Esophagus muscularis mucosa (tissue), 4 donors: ENCODE data around the gene BCAS1. TPM values are rescaled to one million over a fixed set of nuclear protein-coding genes. Genes with fewer than 3 reads are reported as not detected.
A peak's percentile ranks its signal among the peaks of the same experiment; 100 is the strongest.

Experiments
- DNase-seq: peaks from one replicate; pipeline ENCODE4 v3.0.0-alpha.2; 2017; ENCODE audit errors: extremely low spot score
- H3K27ac ChIP-seq, 4 donors: fragments of 200-600 bp; sonication (generic); replicated peaks in 1 of 4; 1 replicate in 3 of 4; 2 replicates in 1 of 4; pipeline ENCODE4 v1.5.1; 2016 to 2019; ENCODE audit warnings: mild to moderate bottlenecking in 1 of 4
- H3K27me3 ChIP-seq, 4 donors: fragments of 200-600 bp; sonication (generic); one replicate each; pipeline versions ENCODE4 v1.5.1 to v1.6.0; 2016 to 2019
- H3K36me3 ChIP-seq, 4 donors: fragments of 200-600 bp; sonication (generic); one replicate each; pipeline ENCODE4 v1.5.1; 2016 to 2019
- H3K4me1 ChIP-seq, 4 donors: fragments of 200-600 bp; sonication (generic); one replicate each; pipeline ENCODE4 v1.5.1; 2016 to 2019
- H3K4me3 ChIP-seq, 4 donors: fragments of 200-600 bp; sonication (generic); 1 replicate in 2 of 4; 2 replicates in 2 of 4; pipeline ENCODE4 v1.5.1; 2016 to 2019; ENCODE audit warnings: mild to moderate bottlenecking in 4 of 4, moderate library complexity in 1 of 4
- H3K9me3 ChIP-seq, 4 donors: fragments of 200-600 bp; sonication (generic); 1 replicate in 3 of 4; 2 replicates in 1 of 4; pipeline ENCODE4 v1.5.1; 2016 to 2019
- CTCF ChIP-seq, 3 experiments: fragments of 200-600 bp in 2 of 3; fragments of 450-650 bp in 1 of 3; sonication (generic) in 2 of 3; IDR thresholded peaks; one replicate each; pipeline ENCODE4 v1.5.1; 2017 to 2019; ENCODE audit warnings: antibody characterized with exemption in 3 of 3, mild to moderate bottlenecking in 2 of 3, moderate library complexity in 1 of 3
- EP300 ChIP-seq: sonication (generic); formaldehyde crosslinking; IDR thresholded peaks from one replicate; pipeline ENCODE4 v1.6.1; 2017; ENCODE audit warnings: antibody characterized with exemption
- POLR2A ChIP-seq: fragments of 450-650 bp; IDR thresholded peaks from one replicate; pipeline ENCODE4 v1.6.1; 2017; ENCODE audit warnings: antibody characterized with exemption, moderate library complexity, mild to moderate bottlenecking, low read depth
- POLR2AphosphoS5 ChIP-seq, 2 donors: sonication (generic); formaldehyde crosslinking; IDR thresholded peaks; one replicate each; pipeline ENCODE4 v1.6.1; 2017; ENCODE audit warnings: antibody characterized with exemption in 2 of 2
- WGBS: methylation state at CpG from one replicate; pipeline ENCODE4 v1.1.5; 2018; 5-methylcytosine and 5-hydroxymethylcytosine counted together
- intact Hi-C: fragments of 100-400 bp; cut with DNase I; formaldehyde crosslinking; loops from one replicate; pipeline ENCODE4 v1.15.1; 2023
- total RNA-seq, 4 donors: library from RNA; depleted of rRNA; stranded (reverse); fragments of >200 nt; gene quantifications; one replicate each; pipeline versions ENCODE4 v1.1.0 to v1.2.1, GENCODE V29; 2016

BCAS1 gene
- total RNA-seq, 4 donors from 2014 or later = 0.13 to 0.46 TPM; not detected in 2

GRCh38 chr20:53901497-53902096 is 168.8 kb downstream of the BCAS1 start:
- no peaks in the 10 kb centered on the region for H3K36me3 ChIP-seq
- H3K4me3 ChIP-seq = no peak overlapping the region
- H3K27me3 ChIP-seq = no peaks in the 10 kb centered on the region
- TF ChIP-seq CTCF (IDR thresholded peaks at IDR 0.05) (no peak), POLR2AphosphoS5 (IDR thresholded peaks at IDR 0.05) (no peak), POLR2A (no peak), EP300 (no peak)
- DNase-seq = no peak
- H3K27ac ChIP-seq = peak overlapping the region; percentile 30 to 66 (median 60)
- H3K4me1 ChIP-seq = peaks cover 31 to 37% (median 34%) of the 10 kb centered on the region in 4 donors
- intact Hi-C loops = no loop called here
- H3K9me3 ChIP-seq = no peaks in the 10 kb centered on the region
- 56% methylated on average over 4 of the region's 4 CpGs for WGBS

DNA sequence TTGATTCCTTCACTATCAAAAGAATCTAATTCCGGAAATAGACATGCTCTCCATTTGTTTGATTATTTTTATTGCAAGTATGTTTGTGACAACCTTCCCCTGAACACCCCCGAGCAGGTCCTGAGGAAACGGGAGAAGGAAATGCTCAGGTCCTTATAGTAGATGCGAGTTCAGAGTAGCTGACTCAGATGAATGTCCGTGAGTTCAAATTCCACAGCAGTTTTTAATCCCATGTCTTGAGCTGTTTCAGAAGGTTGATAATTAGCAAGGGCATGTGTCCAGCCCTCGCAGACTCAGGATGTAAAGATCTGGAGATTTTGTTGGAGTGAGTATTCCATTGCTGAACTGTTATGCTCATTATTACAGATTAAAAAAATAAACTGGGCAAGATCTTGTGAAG is 169.3 kb downstream of the BCAS1 start:
- H3K27ac ChIP-seq = peak overlapping the region; percentile 55 to 66 (median 60)
- no peaks in the 10 kb centered on the region for H3K36me3 ChIP-seq
- intact Hi-C loops = no loop called here
- no peak for DNase-seq
- peaks cover 31 to 37% (median 34%) of the 10 kb centered on the region in 4 donors for H3K4me1 ChIP-seq
- no peaks in the 10 kb centered on the region for H3K27me3 ChIP-seq
- H3K9me3 ChIP-seq = no peaks in the 10 kb centered on the region
- H3K4me3 ChIP-seq = no peak overlapping the region
- WGBS = 32% methylated on average over 6 of the region's 6 CpGs
- TF ChIP-seq POLR2AphosphoS5 (IDR thresholded peaks at IDR 0.05) = no peak

DNA sequence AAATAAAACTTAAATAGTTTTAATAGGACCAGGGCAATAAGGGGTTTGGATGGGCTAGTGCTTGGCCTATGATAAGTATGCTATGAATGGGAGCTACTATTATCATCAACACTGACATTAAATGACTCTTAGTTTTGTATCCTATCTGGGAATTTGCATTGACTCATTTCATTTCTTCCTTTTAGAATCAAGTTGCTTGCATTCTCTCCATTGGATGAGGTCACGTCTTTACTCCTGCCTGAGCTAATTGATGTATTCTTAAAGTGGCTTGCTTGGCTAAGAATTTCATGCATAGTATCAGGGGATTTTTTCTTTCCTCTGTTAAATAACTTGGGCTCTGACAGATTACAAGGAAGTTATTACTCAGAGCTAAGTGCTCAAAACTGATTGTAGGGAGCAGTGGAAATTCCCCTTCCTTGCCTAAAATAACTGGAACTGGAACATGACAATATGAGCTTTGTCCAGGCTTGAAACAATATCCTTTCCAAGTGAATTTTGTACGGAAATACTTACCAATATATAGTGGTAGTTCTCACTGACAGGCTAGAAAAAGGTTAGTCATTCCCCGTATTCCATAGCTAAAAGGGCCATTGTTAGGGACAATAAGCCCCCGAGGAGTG is 169.9 kb downstream of the BCAS1 start:
- Histone ChIP-seq H3K27ac (peak overlapping the region; percentile 55 to 66 (median 60)), H3K4me1 (peaks cover 31 to 37% (median 34%) of the 10 kb centered on the region in 4 donors), H3K36me3 (no peaks in the 10 kb centered on the region), H3K4me3 (no peak overlapping the region), H3K9me3 (no peaks in the 10 kb centered on the region), H3K27me3 (no peaks in the 10 kb centered on the region)
- intact Hi-C loops = no loop called here
- TF ChIP-seq POLR2AphosphoS5 (IDR thresholded peaks at IDR 0.05) = no peak
- no peak for TF ChIP-seq EP300
- TF ChIP-seq CTCF (IDR thresholded peaks at IDR 0.05) = no peak
- no peak for TF ChIP-seq POLR2A
- WGBS = 32% methylated on average over 4 of the region's 4 CpGs
- DNase-seq = no peak

DNA sequence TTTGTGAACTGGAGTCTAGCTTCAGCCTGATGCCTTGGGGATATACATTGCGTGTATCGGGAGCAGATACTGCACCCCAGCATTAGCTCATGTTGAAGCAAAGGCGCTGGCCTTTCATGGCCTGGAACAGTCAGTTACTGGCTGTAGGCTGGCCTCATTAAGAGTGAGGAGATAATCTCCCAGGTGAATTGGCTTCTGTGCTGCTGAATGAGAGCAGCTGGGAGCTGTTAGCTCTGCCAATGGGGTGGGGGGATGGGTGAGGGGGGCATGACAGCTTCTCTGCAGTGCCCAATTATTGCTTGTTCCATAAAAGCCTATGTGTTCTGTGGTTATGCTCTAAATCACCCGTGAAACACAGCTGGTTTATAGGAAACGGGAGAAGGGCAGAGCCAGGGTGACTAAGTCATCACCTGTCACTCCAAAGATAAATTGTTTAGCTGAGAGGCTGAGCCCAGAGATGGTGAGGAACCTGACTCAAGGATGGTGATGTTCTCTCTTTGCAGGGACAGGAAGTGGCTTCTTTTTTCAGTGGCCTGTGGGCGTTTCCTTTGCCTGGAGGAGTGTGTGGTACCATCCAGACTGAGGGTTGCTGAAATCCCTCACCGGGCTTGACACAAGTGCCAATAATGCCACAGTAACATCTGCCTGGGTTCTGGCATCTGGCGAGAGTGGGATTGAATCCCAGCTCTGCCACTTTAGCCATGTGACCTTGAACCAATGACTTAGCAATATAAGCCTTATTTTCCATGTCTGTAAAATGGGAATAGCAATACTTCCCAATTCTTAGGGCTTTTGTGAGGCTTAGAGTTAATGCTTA is 170.8 kb downstream of the BCAS1 start:
- intact Hi-C loops = no loop called here
- peak overlapping the region; percentile 26 to 66 (median 56) for H3K27ac ChIP-seq
- WGBS = 57% methylated on average over 7 of the region's 8 CpGs

More for the DNA sequence above, 170.8 kb downstream of the BCAS1 start:
- Histone ChIP-seq H3K4me1 (peaks cover 31 to 37% (median 34%) of the 10 kb centered on the region in 4 donors), H3K9me3 (no peaks in the 10 kb centered on the region), H3K4me3 (no peak overlapping the region), H3K27me3 (no peaks in the 10 kb centered on the region), H3K36me3 (no peaks in the 10 kb centered on the region)
- TF ChIP-seq EP300 = no peak
- TF ChIP-seq POLR2AphosphoS5 (IDR thresholded peaks at IDR 0.05) = peak in 1 of 2 donors; percentile 22
- TF ChIP-seq POLR2A = no peak
- TF ChIP-seq CTCF (IDR thresholded peaks at IDR 0.05) = no peak
- no peak for DNase-seq
